Raji (cell line): ENCODE results near the gene CDKN1C.

Source experiments
- POLR2A ChIP-seq: IDR thresholded peaks from 2 replicates; pipeline ENCODE4 v1.6.1; 2011; ENCODE audit warnings: low read depth, low read length, control low read depth; ENCODE audit not compliant: insufficient read depth

Gene CDKN1C

DNA sequence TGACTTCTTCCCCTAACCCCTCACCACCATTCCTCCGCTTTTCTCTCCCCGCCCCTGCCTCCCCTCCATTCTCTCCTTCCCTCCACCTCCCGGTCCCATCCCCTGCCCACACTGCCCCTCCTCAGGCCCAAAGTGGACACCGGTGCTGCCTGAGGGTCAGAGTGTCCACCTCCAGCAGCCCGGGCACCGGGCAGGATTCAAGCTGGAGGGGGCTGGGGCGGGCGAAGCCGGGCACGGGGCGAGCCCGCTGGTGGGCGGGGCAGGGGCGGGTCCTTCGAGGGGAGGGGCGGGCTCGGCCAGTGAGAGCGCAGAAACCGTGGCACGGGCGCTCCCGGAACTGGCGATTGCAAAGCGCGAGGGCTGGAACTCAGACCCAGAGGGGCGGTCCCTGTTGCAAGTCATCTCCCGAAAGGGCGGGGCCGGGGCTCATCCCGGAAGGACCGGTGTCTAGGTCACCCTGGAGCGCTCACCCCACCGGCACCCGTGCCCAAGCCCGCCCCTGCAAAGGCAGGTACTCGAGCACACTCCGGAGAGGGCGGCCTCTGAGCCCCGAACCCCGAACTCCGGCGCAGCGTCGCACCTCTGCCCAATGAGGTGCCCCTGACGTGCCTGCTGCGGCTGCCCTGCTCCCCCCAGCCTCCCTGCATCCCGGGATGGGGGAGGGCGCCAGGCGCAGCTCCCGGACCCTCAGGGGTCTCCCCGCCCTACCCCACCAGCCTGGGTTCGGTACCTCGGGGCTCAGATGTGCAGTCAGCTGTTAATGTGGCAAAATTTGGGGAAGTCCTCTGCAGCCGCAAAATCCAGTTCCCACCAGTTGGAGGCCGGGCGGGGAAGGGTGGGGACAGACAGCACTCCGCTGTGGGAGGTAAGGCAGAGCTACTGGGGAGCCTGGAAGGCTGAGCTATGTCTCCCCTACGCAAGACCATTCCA lies 16.5 kb upstream of the CDKN1C start:
- peak; percentile 71 for TF ChIP-seq POLR2A

DNA sequence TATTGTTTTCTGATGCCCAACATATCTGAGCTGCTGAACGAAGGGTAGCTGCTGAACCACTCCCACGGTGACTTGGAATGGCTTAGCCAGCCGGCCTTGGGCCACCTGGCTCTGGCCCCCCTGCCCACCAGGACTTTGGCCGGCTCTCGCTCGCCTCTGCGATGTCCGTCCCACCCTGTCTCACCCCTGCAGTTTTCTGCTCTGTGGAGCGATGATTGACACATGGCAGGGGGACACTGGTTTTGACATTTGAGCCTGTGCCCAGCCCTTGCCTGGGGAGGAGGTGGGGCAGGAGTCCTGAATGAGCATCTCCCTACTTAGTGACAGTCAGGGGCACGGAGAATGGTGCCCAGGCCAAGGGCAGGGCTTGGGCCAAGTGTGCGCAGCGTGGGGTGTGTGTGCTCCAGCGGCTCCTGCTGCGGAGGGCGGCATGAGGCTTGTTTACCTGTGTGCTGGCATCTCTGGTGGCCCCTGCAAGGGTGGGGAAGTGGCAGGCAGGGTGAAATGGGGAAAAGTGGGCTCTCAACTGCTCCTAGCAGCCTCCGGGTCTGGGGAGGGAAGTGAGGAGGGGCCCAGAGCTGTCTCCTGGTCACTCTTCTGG lies 15.7 kb upstream of the CDKN1C start:
- no peak for TF ChIP-seq POLR2A

DNA sequence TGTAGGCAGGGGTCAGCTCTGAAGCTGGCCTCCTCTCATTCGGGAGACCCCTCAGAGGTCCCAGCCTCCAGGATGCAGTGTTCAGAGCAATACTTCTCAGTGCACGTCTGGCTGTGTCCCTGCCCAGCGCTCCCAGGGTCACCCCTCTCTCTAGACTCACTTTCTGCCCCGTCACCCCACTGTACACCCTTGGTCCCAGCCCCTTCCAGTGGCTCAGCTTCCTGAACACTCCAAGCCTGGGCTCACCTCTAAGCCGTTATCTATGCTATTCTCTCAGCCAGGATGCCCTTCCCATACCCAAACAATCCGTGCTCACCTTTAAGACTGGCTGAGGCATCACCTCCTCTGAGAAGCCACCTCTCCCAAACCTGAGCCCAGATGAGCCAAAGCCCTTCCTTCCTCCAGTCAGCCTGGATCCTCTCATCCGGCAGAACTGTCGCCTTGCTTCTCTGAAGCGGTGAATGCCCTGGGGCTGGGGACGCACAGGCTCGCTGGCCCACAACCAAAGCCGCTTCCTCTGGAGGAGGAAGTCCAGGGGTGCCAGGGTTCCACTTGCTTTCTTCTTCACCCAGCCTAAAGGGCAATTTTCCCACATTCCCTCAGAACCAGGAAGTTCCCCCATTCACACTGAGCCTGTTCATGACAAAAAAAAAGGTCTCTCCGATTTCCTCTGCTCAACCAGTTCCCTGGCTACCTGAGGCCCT lies 13.7 kb upstream of the CDKN1C start:
- no peak for TF ChIP-seq POLR2A

DNA sequence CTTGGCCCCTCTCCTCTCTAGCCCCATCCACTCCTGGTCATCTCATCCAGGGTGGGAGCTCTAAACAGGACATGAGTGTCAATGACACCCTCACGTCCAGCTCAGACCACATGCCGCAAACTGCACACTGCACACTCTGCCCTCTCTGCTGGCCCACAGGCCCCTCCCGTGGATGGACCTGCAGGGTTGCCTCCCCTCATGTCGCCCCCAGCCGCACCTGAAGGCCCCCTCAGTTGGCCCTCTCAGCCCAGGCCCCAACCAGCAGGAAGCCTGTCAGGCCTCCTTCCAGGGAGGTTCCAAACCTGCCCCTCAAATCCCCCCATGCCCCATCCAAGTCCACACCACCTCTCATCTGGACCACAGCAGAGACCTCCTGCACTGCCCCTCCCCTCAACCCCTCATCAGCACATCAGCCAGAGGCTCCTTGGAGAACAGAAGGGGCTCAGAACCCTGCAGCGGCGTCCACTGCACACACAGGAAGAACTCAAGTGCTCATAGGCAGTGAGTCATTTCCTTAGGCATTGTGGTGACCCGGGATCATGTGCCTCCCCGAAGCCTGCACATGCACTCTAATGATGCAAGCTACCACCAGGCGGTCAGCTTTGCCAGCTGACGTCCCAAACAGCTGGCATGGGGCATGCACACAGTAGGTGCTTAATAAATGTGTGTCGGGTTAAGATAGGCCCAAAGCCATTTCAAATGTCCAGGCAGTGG lies 12.9 kb upstream of the CDKN1C start:
- TF ChIP-seq POLR2A, result no peak

DNA sequence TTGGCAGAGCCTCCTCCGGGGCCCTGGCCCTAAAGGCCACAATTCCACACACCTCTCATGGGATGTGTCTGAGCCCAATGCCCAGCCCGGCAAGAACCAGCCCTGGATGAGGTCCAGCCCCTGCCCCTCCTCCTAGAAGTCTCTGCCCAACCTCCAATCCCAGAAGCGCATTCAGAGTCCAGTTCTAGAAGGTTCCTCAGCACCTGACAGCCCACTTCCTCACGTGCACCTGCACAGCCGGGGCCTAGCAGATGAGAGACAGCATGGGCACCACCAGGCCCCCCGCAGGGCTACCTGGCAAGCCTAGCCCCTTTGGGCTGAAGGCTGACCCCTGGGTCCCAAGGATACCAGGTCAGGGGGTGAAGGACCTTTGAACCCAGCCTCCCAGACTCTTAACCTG lies 11.5 kb upstream of the CDKN1C start:
- no peak for TF ChIP-seq POLR2A

DNA sequence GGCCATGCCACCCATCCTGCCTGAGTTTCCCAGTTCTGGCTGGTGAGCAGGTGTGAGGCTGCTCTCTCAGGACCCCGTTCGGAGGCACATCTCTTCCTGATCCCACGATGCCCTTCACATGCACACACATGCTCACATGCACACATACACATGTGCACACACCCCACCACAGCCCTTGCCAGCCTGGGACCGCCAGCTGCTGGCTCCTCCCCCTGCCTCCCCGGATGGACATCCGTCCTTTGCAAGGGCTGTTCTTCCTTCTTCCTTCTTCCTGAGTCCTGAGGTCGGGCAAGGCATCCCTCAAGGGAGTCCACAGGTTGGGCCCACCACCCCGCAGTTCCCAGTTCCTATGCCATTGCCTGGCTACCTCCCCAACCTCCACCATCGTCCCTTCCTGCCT lies 10.5 kb upstream of the CDKN1C start:
- TF ChIP-seq POLR2A, result no peak

DNA sequence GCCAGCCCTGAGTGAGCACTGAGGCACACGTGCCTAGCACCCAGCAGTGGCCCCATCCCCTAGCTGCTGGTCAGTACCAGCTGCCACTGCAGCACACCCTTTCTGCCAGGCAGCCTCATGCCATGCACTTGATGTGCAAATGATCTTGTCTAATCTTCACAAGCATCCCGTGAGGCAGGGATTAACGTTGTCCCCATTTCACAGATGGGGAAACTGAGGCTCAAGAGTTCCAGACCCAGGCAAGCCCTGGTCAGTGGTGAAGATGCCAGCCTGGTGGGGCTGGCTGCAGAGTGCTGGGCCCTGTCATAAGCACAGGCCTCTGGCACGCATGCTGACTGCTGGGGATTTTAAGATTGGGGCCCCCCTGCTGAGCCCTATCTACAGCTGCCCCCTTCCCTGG lies 8.4 kb upstream of the CDKN1C start:
- no peak for TF ChIP-seq POLR2A

DNA sequence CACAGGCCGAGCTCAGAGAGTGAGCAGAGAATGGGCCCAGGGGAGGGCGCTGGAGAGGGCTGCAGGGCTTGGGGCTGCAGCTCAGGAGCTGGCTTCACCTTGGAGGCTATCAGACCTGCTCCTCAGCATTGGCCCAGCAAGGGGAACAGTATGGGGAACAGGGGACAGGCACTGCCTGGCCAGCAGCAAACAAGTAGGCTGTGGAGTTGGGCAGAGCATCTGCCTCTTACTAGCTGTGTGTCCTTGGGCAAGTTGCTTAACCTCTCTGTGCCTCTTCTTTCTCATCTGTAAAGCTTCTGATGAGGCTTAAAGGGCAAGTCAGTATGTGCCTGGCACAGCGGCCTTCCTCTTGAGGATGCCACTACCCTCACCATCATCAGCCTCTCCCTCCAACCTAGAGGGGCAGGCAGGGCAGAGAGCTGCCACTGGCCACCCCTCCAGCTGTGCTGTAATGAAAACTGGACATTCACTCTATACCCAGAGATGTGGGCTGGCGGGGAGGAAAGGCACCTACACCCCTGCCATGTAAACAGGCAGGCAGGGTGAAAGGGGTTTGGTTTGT lies 7.5 kb upstream of the CDKN1C start:
- no peak for TF ChIP-seq POLR2A

DNA sequence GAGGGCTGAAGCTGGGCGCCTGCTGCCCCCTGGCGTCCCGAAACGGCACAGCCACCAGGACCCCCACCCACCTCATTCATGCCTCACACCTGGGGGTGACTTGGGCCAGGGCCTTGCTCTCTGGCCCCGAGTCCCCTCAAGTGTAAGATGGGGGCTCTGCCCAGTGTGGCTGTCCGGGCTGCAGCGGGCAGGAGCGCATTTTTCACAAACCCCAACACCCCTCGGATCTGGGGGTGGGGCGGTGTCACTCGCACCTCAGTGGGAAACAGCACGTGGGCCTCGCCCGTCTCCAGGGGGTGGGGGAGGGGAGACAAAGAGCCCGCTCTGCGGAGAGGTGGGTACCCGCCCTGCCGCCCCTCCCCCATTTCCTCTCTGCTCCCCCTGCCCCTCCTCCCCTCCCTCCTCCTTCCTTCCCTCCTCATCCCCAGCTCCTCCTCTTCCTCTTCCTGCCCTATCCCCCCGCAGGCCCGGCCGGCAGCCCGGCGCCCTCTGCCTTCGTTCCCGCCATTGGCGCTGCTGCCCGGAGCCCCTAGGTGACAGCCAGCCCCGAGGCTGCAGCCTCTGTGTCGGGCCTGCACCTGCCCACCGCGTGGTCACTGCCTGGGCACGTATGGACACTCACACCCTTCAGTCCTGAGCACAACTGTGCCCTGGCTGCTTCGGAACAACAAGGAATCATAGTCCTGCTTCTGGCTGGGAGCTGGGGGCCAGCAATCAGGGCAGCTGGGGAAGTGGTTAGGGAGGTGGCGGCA lies 6.8 kb upstream of the CDKN1C start:
- no peak for TF ChIP-seq POLR2A

DNA sequence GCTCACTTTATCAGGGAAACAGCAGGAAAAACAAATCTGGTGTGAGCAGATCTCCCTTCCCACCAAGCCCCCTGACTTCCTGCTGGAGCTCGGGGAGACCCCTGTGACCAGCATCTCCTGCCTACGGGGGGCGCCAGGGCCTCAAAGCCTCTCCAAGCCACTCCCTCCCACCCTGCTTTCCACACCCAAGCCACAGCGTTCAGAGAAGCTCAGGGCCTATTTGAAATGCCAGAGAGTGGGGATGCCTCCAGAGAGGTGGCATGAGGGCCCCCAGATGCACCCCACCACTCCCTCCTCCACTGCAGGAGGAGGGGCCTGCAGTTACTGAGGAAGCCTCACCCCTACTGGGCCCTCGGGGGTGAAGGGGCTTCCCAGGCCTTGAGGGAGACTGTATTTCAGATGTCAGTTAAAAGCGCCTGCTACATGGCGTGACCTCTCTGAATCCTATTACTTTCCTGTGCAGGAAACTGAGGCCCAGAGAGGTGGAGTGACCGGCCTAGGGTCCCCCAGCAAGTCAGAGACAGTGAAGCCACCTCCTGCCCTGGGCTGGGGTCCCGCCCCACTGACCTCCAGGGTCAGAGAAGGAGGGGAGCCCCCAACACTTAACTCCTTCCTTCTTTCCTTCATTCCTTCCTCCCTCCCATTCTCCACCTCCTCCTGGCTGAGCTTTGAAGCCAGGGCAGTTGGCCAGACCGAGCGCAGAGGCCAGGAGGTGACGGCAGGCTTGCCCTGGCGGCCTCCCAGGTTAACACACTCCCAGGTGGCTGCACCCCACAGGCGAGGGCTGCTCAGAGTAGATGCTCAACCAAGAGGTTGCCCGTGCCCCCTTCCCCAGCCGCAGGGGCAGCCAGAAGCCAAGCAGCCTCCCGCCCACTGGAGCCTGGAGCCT lies 6.0 kb upstream of the CDKN1C start:
- TF ChIP-seq POLR2A, result no peak

DNA sequence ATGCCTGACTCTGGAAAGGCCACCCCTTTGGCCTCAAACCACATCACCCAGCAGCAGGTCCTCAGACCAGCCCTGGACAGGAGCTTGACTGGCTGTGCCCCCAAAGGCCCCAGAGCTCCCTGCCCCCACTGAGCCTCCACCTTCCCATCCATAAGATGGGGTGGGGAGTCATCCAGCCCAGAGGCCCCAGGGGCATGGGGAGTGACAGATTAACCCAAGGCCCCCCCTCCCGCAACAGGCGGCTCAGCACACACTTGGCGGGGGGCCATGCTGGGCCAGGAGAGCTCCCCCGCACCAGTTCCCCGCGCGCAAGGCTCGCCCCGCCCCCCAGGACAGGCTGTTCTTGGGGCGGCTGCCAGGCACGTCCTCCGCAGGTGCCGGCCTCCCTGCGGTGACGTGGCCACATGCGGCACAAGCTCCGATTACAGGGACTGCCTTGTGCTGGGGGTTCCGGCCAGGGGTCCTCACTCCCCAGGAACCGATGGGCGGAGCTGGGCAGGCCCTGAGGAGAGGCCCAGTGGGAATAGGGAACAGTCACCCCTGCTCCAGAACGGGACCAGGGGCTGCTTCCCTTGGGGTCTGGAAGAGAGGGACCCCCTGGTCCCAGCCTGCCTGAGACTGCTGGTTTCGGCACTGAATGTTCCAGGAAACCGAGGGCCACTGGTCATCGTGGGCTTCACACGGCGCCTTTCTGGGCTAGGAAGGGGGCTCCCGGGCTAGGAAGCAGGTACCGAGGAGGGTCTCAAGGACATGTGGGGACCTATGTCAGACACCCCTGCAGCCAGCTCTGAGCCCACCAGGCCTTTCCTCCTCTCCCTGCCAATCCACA lies 5.1 kb upstream of the CDKN1C start:
- TF ChIP-seq POLR2A, result no peak

DNA sequence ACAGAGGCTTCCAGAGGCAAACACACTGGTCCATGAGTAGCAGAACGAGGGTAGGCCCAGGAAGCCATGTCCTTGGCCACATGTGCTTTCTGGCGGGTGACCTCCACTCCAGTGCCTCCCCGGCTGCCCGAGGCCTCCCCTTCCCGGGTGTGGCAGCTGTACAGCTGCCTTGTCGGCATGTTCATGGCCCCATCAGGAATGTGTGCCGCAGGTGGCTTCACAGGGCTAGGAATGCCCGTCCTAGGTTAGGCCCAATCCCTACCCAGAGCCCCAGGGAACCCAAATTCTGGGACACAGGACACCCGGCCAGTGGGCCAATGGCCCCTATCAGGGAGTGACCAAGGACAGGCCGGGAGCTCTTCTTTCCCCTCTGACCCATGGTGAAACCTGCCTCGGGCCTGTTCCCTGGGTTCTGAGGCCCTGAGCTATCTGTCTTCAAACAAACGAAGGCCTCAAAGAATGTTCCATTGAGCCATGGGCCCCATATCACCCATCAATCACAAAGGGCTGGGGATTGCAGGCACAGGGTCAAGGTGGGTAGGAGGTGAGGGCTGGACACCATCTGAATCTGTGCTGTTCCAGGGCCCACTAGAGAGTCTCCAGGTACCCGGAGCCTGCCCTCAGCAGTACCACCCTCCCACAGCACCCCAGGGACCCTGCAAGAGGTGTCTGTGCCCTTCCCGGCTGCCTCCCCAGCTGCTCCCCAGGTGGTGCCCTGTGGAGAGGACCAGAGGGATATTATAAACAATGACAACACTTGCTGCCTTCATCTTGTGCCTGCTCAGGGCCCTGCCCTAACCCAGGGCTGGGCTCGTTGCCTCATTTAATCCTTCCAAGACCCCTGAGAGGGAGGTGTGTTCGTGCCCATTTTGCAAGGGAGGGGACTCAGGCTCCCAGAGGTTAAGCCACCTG lies 4.0 kb upstream of the CDKN1C start:
- TF ChIP-seq POLR2A, result no peak
